GM12874 (cell line): Measurements from ENCODE around the gene PPP1R2B.

Source experiments
- CTCF ChIP-seq: IDR thresholded peaks from 2 replicates; pipeline ENCODE4 v1.5.1; 2011; ENCODE audit warnings: low read depth, mild to moderate bottlenecking, control low read depth, low read length, moderate library complexity; ENCODE audit not compliant: insufficient read depth

Gene PPP1R2B

GRCh38 chr5:156879665-156880285 is 29.7 kb downstream of the PPP1R2B start:
- TF ChIP-seq CTCF, result no peak

- no peak for TF ChIP-seq CTCF
Measured at GRCh38 chr5:156883316-156883875, 33.3 kb downstream of the PPP1R2B start.

- no peak for TF ChIP-seq CTCF
Measured at GRCh38 chr5:156888520-156888919, 38.4 kb downstream of the PPP1R2B start.

DNA sequence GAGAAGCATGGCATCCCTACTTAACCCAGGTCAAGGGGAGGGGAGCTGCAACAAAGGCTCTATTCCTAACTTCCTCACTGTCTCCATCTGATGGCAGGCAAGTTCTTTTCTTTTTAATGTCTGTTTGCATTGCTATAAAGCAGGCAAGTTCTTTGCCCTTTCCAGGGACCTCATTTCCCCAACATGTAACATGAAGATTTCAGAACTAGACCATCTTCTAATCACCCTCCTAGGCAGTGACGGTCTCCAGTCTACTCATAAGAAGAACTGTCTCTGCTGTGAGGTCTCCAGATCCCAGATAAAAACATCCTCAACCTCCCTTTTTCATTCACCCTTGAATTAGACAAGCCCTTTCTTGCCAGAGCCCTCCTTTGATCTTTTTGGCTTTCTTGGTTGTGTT is 42.1 kb downstream of the PPP1R2B start:
- no peak for TF ChIP-seq CTCF

DNA sequence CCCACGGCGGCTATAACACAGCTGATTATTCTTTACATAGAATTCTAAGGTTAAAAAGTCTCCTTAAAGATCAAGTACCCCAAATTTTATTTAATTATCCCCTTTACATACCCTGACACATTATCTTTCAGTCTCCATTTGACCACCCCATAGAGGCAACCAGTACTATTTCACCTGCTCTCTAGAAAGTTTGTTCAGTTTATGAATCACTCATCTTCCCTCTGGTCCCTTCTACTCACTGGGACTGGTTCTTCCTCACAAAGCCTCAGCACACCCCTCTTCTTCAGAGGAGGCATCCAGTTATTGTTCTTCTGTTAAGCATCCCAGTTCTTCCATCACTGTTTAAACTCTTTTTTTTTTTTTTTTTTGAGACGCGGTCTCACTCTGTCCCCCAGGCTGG is 42.8 kb downstream of the PPP1R2B start:
- TF ChIP-seq CTCF, result no peak

- no peak for TF ChIP-seq CTCF
Measured at GRCh38 chr5:156893517-156893916, 43.4 kb downstream of the PPP1R2B start.

GRCh38 chr5:156896546-156896945 is 46.5 kb downstream of the PPP1R2B start:
- TF ChIP-seq CTCF, result no peak
